ENCODE results near the gene KIAA0825.
"Not testable (repeated sequence)": the region's sequence is repeated elsewhere in the genome, so short reads cannot be mapped to it uniquely, and the experiment has no call there.

Gene KIAA0825

DNA sequence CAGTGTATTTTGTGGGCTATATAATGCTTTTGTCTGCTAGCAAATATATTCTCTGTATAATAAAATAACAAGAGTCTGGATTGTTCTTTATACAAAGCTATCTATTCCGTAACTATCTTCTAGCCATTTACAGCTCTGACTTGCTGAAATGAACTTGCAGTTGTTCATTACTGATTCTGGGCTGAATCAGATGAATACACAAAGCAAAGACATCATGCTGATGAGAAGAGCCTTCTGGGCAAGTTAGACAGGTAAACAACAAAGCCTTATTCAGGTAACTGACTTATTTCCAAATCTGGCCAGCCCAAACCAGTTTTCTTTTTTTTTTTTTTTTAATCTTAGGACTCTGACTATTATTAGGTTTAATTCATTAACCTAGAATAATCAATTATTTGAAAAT is 255.5 kb downstream of the KIAA0825 start:
- TF ChIP-seq, protein P1, sequence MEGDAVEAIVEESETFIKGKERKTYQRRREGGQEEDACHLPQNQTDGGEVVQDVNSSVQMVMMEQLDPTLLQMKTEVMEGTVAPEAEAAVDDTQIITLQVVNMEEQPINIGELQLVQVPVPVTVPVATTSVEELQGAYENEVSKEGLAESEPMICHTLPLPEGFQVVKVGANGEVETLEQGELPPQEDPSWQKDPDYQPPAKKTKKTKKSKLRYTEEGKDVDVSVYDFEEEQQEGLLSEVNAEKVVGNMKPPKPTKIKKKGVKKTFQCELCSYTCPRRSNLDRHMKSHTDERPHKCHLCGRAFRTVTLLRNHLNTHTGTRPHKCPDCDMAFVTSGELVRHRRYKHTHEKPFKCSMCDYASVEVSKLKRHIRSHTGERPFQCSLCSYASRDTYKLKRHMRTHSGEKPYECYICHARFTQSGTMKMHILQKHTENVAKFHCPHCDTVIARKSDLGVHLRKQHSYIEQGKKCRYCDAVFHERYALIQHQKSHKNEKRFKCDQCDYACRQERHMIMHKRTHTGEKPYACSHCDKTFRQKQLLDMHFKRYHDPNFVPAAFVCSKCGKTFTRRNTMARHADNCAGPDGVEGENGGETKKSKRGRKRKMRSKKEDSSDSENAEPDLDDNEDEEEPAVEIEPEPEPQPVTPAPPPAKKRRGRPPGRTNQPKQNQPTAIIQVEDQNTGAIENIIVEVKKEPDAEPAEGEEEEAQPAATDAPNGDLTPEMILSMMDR (IDR thresholded peaks at IDR 0.05; ENCODE audit: borderline replicate concordance, insufficient read depth, low read depth, low read length), result no peak
- no peak overlapping the region for H3K4me3 ChIP-seq (ENCODE audit: low read depth, low read length)

DNA sequence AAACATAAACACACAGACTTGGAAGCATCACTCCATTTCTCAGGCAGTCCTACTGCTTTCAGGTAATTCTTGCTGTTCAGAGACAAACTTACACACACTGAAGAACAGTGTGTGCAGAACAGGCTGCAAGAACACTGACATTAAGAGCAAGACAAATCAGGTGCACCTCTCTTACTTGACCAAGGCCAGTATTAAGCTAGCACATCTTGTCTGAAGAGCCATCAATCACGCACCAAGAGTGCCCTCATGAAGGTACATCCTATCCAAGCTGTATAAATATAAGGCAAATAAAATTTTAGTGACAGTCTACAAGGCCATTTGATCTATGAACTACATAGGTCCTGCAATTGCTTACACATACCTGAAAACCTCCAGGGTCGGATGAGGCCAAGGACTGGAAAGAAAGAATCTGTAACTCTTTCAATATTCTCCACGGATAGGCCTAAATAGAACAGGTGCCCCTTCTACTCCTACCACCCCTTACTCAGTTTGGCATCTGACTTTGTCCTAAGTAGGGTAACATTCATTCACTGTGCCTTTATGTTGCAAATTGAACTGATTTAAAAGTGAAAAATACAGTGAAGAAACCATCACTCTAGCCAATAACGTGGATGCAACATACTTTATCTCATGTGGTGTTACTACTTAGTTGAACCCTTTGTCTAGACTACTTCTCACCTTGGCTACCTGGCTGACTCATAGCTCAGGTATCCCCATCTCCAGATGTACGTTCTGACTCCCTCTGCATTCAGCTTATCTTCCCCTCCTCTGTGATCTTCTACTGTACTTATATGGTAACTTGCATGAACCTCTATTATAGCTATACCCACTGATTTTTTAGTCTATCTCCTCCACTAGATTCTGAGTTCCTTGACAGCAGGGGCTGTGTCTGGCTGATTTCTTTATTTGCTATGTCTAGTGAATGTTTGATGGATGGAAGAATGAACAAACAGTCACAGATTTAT is 256.3 kb downstream of the KIAA0825 start:
- no peak overlapping the region for H3K4me3 ChIP-seq (ENCODE audit: low read depth, low read length)
- TF ChIP-seq, protein P1 (IDR thresholded peaks at IDR 0.05; ENCODE audit: borderline replicate concordance, insufficient read depth, low read depth, low read length), result no peak

DNA sequence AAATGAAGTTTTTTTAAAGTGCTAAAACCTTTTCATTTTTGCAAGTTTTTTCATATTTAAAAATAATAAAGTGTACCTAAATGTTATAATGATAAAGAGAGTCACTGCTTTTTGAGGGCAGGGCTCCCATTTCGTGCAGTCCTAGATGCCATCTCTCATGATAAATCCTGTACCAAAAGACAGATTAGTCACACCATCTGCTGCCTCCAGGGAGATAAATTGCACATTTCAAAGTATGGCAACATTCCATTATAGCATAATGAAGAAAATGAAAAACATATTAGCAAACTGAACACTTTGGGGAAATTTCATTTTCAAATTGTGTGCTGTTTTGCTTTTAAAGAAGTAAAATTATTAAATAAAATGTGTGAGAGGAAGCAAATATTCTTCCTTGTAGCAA is 257.2 kb downstream of the KIAA0825 start:
- H3K4me3 ChIP-seq (ENCODE audit: low read depth, low read length), result no peak overlapping the region
- TF ChIP-seq, protein P1 (IDR thresholded peaks at IDR 0.05; ENCODE audit: borderline replicate concordance, insufficient read depth, low read depth, low read length), result no peak

DNA sequence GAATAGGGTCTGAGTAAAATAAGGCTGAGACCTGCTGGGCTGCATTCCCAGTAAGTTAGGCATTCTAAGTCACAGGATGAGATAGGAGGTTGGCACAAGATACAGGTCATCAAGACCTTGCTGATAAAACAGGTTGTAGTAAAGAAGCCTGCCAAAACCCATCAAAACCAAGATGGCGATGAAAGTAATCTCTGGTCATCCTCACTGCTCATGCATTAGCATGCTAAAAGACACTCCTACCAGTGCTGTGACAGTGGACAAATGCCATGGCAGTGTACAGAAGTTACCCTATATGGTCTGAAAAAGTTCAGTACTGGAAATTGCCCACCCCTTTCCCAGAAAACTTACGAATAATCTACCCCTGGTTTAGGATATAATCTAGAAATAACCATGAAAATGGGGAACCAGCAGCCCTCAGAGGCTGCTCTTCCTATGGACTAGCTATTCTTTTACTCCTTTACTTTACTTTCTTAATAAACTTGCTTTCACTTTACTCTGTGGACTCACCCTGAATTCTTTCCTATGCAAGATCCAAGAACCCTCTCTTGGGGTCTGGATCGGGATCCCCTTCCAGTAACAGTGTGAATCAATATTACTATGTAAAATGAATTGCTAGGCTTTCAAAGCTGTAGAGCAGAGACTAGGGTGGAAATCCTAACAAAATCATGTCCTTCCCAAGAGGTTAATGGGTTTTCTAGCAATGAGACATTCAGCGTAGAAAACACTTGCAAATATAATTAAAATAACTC is 257.8 kb downstream of the KIAA0825 start:
- H3K4me3 ChIP-seq (ENCODE audit: low read depth, low read length), result no peak overlapping the region
- TF ChIP-seq, protein P1 (IDR thresholded peaks at IDR 0.05; ENCODE audit: borderline replicate concordance, insufficient read depth, low read depth, low read length), result no peak

DNA sequence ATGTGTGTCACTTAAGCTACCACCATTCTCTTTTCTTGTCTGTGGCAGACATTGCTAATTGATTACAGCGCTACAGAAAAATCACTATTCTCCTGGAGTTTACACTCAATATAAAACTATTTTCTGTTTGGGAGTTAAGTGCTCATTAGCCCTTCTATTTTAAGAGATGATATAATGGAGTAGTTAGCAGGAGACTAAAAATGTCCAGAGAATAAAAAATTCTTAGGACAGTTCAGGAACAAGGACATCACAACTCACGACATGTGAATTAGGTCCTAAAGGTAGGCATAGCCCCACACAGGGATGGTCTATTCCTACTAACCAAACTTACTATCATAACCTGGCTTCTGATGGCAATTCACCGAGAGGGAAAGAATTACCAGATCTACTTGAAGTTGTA is 258.5 kb downstream of the KIAA0825 start:
- TF ChIP-seq, protein P1 (IDR thresholded peaks at IDR 0.05; ENCODE audit: borderline replicate concordance, insufficient read depth, low read depth, low read length), result no peak
- no peak overlapping the region for H3K4me3 ChIP-seq (ENCODE audit: low read depth, low read length)

DNA sequence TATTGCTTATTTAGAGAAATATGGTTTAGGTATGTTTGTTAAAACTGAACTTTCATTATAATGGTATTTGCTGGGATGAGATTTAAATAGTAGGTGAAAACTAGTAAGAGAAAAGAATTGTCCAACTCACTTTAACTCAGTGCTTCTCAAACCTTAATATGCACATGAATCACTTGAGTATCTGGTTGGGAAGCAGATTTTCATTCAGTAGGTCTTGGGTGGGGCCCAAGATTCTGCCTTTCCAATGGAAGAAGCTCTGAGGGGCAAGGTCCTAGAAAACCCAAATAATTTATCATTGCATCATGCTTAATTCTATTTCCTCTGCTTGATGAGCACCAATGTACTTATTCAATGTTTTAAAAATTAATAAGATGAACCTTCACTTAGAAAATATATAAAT is 262.6 kb downstream of the KIAA0825 start:
- TF ChIP-seq, protein P1 (IDR thresholded peaks at IDR 0.05; ENCODE audit: borderline replicate concordance, insufficient read depth, low read depth, low read length), result no peak
- no peak overlapping the region for H3K4me3 ChIP-seq (ENCODE audit: low read depth, low read length)

DNA sequence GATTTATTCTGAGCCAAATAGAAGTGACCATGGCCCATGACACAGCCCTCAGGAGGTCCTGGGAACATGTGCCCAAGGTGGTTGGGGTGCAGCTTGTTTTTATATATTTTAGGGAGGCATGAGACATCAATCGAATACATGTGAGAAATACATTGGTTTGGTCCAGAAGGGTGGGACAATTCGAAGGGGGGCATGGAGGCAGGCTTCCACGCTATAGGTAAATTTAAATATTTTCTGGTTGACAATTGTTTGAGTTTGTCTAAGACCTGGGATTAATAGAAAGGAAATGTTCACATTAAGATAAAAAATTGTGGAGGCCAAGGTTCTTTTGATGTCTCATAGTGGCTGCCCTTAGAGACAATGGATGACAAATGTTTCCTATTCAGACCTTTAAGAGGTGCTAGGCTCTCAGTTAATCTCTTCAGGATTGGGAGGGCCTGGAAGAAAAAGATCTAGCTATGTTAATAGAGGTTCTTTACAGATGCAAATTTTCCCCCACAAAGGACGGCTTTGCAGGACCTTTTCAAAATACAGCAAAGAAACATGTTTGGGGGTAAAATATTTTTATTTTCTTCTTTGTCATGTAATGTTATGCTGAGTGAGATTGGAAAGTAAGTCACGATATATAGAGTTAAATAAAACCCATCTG is 263.4 kb downstream of the KIAA0825 start:
- not testable (repeated sequence) for H3K4me3 ChIP-seq (ENCODE audit: low read depth, low read length)

Measured in GM12875 (cell line).